ENCODE results near the gene PUSL1.

PUSL1 gene

DNA sequence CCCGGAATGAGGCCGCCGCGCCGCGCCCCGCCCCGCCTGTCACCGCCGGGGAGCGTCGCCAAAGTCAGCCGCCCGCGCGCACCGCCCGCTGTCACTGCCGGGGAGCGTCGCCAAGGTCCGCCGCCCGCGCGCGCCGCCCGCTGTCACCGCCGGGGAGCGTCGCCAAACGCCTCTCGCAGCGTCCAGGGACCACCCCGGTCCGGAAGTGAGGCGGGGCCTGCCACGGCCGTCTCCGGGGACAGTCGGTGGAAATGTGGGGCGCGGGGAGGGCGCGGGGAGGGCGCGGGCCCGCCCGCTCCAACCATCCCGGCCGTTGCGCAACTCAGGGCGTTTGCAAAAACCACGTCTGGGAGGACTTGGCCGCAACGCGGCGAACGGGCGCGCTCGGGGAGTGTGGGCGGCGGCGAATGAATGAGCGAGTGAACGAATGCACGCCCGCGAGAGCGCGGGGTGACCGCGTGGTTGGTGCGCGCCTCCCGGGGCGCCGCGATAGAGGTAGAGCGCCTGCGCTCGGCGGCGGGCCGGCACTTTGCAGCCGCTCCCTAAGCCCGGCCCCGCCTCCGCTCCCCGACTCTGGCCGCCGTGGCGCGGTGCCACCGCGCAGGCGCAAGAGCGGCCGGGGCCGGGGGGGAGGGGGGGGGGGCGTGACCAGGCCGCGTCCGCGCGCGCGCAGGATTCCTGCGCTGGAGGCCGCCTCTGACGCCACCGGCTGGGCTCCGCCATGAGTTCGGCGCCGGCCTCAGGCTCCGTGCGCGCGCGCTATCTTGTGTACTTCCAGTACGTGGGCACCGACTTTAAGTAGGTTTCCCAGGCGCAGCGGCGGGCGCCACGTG lies at the start of gene PUSL1, which contains the start of gene ACAP3:
Gene PUSL1, plus strand, starts transcription at position 675 of the 833 bp plus-strand sequence. Its CDS starts 47 bp downstream, at position 722.
Gene ACAP3, minus strand, starts transcription at position 8 of the 833 bp plus-strand sequence. CDS start 115 bp downstream, outside the sequence.
- no peaks in the 10 kb centered on the region for H3K27me3 ChIP-seq (ENCODE audit: control insufficient read depth in 1 of 2, insufficient read depth in 2 of 2, low read length in 2 of 2)
- H3K36me3 ChIP-seq (ENCODE audit: control insufficient read depth in 2 of 2, insufficient read depth in 2 of 2, low read length in 2 of 2), result peaks cover 10 to 13% of the 10 kb centered on the region in 2 donors
- H3K9ac ChIP-seq (ENCODE audit: low read length in 2 of 2), result peak within 1 kb of the TSS; percentile 68 to 73
- H3K27ac ChIP-seq (ENCODE audit: low read length), result peak within 1 kb of the TSS; percentile 77
- no peaks in the 10 kb centered on the region for H3K9me3 ChIP-seq (ENCODE audit: control insufficient read depth in 2 of 2, low read length in 2 of 2)
- peak within 1 kb of the TSS; percentile 75 to 83 for H3K4me3 ChIP-seq (ENCODE audit: low read length in 2 of 2)
- H3K4me1 ChIP-seq (ENCODE audit: control insufficient read depth, insufficient read depth, low read length), result peaks cover 57% of the 10 kb centered on the region

DNA sequence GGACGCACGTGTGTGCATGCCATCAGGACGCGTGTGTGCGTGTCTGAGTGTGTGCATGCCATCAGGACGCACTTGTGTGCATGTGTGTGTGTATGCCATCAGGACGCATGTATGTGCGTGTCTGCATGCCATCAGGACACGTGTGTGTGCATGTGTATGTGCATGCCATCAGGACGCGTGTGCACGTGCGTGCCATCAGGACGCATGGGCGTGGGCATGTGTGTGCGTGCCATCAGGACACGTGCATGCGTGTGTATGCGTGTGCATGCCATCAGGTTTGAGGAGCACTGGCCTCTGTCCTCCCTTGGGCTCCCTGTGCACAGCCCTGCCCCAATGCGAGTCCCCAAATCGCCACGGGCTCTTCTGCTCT lies 49.3 kb upstream of the PUSL1 start:
- no peaks in the 10 kb centered on the region for H3K27me3 ChIP-seq (ENCODE audit: control insufficient read depth in 1 of 2, insufficient read depth in 2 of 2, low read length in 2 of 2)
- H3K27ac ChIP-seq (ENCODE audit: low read length), result no peak overlapping the region
- H3K4me1 ChIP-seq (ENCODE audit: control insufficient read depth, insufficient read depth, low read length), result no peaks in the 10 kb centered on the region
- H3K4me3 ChIP-seq (ENCODE audit: low read length in 2 of 2), result no peak overlapping the region
- H3K9me3 ChIP-seq (ENCODE audit: control insufficient read depth in 2 of 2, low read length in 2 of 2), result no peaks in the 10 kb centered on the region
- peaks cover 41 to 44% of the 10 kb centered on the region in 2 donors for H3K36me3 ChIP-seq (ENCODE audit: control insufficient read depth in 2 of 2, insufficient read depth in 2 of 2, low read length in 2 of 2)
- no peak overlapping the region for H3K9ac ChIP-seq (ENCODE audit: low read length in 2 of 2)

DNA sequence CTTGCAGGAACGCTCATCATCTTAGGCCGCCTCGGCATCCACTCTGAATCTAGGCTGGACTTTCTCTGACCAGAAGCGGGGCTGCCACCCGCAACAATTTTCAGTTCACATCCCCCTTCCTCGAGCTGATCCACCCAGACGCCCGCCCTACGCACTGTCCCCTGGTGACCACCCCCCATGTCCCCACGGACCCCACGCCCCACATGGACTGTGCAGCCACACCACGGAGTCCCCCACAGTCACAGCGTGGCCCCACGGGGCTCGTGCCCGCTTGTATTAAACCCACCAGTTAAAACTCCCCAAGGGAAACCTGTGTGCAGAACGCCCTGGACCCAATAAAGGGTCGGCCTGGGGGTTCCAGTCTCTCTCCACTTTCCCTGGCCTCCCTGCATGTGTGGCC lies 48.9 kb upstream of the PUSL1 start:
- H3K27me3 ChIP-seq (ENCODE audit: control insufficient read depth in 1 of 2, insufficient read depth in 2 of 2, low read length in 2 of 2), result no peaks in the 10 kb centered on the region
- no peak overlapping the region for H3K9ac ChIP-seq (ENCODE audit: low read length in 2 of 2)
- peaks cover 44% of the 10 kb centered on the region in 2 donors for H3K36me3 ChIP-seq (ENCODE audit: control insufficient read depth in 2 of 2, insufficient read depth in 2 of 2, low read length in 2 of 2)
- no peak overlapping the region for H3K4me3 ChIP-seq (ENCODE audit: low read length in 2 of 2)
- H3K4me1 ChIP-seq (ENCODE audit: control insufficient read depth, insufficient read depth, low read length), result no peaks in the 10 kb centered on the region
- no peak overlapping the region for H3K27ac ChIP-seq (ENCODE audit: low read length)
- no peaks in the 10 kb centered on the region for H3K9me3 ChIP-seq (ENCODE audit: control insufficient read depth in 2 of 2, low read length in 2 of 2)

GRCh38 chr1:1259951-1260600 lies 48.3 kb upstream of the PUSL1 start:
- Histone ChIP-seq H3K27me3 (ENCODE audit: control insufficient read depth in 1 of 2, insufficient read depth in 2 of 2, low read length in 2 of 2) (no peaks in the 10 kb centered on the region), H3K27ac (ENCODE audit: low read length) (no peak overlapping the region), H3K4me1 (ENCODE audit: control insufficient read depth, insufficient read depth, low read length) (peaks cover 3% of the 10 kb centered on the region), H3K4me3 (ENCODE audit: low read length in 2 of 2) (no peak overlapping the region), H3K36me3 (ENCODE audit: control insufficient read depth in 2 of 2, insufficient read depth in 2 of 2, low read length in 2 of 2) (peaks cover 39 to 43% of the 10 kb centered on the region in 2 donors), H3K9ac (ENCODE audit: low read length in 2 of 2) (no peak overlapping the region), H3K9me3 (ENCODE audit: control insufficient read depth in 2 of 2, low read length in 2 of 2) (no peaks in the 10 kb centered on the region)

- Histone ChIP-seq H3K4me1 (ENCODE audit: control insufficient read depth, insufficient read depth, low read length) (peaks cover 7% of the 10 kb centered on the region), H3K27me3 (ENCODE audit: control insufficient read depth in 1 of 2, insufficient read depth in 2 of 2, low read length in 2 of 2) (no peaks in the 10 kb centered on the region), H3K9ac (ENCODE audit: low read length in 2 of 2) (no peak overlapping the region), H3K27ac (ENCODE audit: low read length) (no peak overlapping the region), H3K36me3 (ENCODE audit: control insufficient read depth in 2 of 2, insufficient read depth in 2 of 2, low read length in 2 of 2) (peaks cover 38 to 42% of the 10 kb centered on the region in 2 donors), H3K9me3 (ENCODE audit: control insufficient read depth in 2 of 2, low read length in 2 of 2) (no peaks in the 10 kb centered on the region), H3K4me3 (ENCODE audit: low read length in 2 of 2) (no peak overlapping the region)
Measured at GRCh38 chr1:1260843-1261560, 47.4 kb upstream of the PUSL1 start.

DNA sequence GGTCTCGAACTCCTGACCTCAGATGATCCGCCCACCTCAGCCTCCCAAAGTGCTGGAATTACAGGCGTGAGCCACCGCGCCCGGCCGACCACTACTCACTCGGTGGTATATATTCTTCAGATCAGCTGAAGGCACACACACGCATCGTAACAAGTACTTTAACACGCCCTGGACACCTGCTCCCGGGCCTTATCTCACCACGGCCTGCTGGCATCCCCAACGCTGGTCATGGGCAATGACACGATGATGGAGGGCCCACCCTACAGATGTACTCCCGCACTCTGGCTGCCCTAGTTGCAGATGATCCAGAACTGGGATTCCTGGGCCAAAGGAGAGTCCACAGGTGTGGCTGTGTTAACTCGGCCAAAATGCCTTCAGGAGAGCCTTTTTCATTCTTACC lies 46.3 kb upstream of the PUSL1 start:
- H3K4me1 ChIP-seq (ENCODE audit: control insufficient read depth, insufficient read depth, low read length), result peaks cover 7% of the 10 kb centered on the region
- no peaks in the 10 kb centered on the region for H3K27me3 ChIP-seq (ENCODE audit: control insufficient read depth in 1 of 2, insufficient read depth in 2 of 2, low read length in 2 of 2)
- no peak overlapping the region for H3K4me3 ChIP-seq (ENCODE audit: low read length in 2 of 2)
- no peak overlapping the region for H3K27ac ChIP-seq (ENCODE audit: low read length)
- no peak overlapping the region for H3K9ac ChIP-seq (ENCODE audit: low read length in 2 of 2)
- H3K9me3 ChIP-seq (ENCODE audit: control insufficient read depth in 2 of 2, low read length in 2 of 2), result no peaks in the 10 kb centered on the region
- H3K36me3 ChIP-seq (ENCODE audit: control insufficient read depth in 2 of 2, insufficient read depth in 2 of 2, low read length in 2 of 2), result peaks cover 41 to 43% of the 10 kb centered on the region in 2 donors

DNA sequence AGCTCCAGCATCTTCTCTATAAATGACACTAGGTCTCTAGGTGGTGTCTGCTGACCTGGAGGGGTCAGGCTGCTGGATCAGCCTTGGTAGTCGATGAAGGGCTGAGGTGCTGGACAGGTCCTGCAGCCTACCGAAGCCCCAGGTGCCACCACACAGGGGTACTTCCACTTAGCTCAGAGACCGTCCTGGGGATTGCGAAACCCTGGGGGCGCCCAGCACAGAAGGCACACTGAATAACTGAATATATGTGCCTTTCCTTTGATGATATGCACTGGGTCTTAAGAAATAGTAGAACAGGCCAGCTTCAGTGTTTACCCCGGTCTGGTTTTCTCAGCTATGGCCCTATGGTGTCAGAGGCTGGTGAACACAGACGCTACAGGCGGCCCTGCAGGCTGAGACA lies 45.6 kb upstream of the PUSL1 start:
- H3K4me1 ChIP-seq (ENCODE audit: control insufficient read depth, insufficient read depth, low read length), result peaks cover 7% of the 10 kb centered on the region
- H3K9me3 ChIP-seq (ENCODE audit: control insufficient read depth in 2 of 2, low read length in 2 of 2), result no peaks in the 10 kb centered on the region
- no peak overlapping the region for H3K4me3 ChIP-seq (ENCODE audit: low read length in 2 of 2)
- H3K27me3 ChIP-seq (ENCODE audit: control insufficient read depth in 1 of 2, insufficient read depth in 2 of 2, low read length in 2 of 2), result no peaks in the 10 kb centered on the region
- no peak overlapping the region for H3K27ac ChIP-seq (ENCODE audit: low read length)
- no peak overlapping the region for H3K9ac ChIP-seq (ENCODE audit: low read length in 2 of 2)
- H3K36me3 ChIP-seq (ENCODE audit: control insufficient read depth in 2 of 2, insufficient read depth in 2 of 2, low read length in 2 of 2), result peaks cover 44 to 49% of the 10 kb centered on the region in 2 donors

DNA sequence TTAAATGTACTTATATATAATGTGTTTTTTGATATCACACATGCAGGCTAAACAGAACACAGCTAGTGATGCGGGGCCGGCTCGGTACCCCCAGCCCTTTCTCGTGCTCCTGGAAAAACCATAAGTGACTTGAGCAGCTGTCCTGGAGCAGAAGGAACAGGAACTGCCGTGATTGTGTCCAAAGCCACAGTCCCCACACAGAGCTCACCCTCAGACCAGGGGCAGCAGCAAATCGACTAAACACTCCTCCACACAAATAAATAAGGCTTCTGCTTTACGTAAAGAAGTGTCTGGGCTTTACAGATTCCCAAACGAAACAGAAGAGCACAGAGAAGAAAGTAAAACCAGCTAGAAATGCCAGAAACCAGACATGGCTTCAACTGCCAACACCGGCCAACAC lies 44.4 kb upstream of the PUSL1 start:
- H3K4me3 ChIP-seq (ENCODE audit: low read length in 2 of 2), result no peak overlapping the region
- H3K4me1 ChIP-seq (ENCODE audit: control insufficient read depth, insufficient read depth, low read length), result peaks cover 7% of the 10 kb centered on the region
- no peaks in the 10 kb centered on the region for H3K27me3 ChIP-seq (ENCODE audit: control insufficient read depth in 1 of 2, insufficient read depth in 2 of 2, low read length in 2 of 2)
- H3K9ac ChIP-seq (ENCODE audit: low read length in 2 of 2), result no peak overlapping the region
- H3K27ac ChIP-seq (ENCODE audit: low read length), result no peak overlapping the region
- H3K36me3 ChIP-seq (ENCODE audit: control insufficient read depth in 2 of 2, insufficient read depth in 2 of 2, low read length in 2 of 2), result peaks cover 46% of the 10 kb centered on the region in 2 donors
- no peaks in the 10 kb centered on the region for H3K9me3 ChIP-seq (ENCODE audit: control insufficient read depth in 2 of 2, low read length in 2 of 2)

GRCh38 chr1:1264868-1265272 lies 43.5 kb upstream of the PUSL1 start:
- no peak overlapping the region for H3K27ac ChIP-seq (ENCODE audit: low read length)

DNA sequence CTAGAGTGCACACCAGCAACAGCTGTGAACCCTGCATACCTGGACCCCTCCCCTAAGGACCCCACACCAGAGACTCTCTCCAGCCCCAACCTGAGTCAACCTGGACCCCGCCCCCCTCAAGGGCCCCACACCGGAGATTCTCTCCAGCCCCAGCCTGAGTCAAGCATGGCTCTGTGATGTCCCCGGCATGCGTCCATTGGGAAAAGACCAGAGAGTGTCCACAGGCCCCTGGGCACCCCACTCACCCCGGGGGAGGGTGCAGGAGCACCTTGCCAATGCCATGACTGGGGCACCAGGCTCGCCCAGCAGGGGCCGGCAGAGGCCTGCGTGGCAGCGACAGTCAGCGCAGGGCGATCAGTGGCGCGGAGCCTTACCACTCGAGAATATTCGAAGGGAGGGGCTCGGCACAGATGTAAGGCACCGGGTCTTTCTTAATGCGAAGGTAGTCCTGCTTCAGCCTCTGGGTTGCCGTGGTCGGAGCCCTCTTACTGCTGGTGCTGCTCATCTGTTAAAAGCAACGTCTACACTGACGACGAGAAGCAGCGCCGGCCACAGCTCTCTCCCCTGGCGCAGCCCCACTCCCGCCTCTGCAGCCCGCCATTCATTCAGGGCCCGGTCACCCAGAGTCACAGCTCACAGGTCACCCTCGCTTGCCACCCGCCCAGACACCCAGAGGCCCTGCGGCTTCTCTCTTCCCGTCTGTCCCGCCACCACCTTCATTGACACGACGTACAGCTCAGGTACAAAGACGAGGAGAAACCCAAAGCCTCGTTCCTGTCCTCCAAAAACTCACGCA lies 40.7 kb upstream of the PUSL1 start:
- peaks cover 27 to 29% of the 10 kb centered on the region in 2 donors for H3K36me3 ChIP-seq (ENCODE audit: control insufficient read depth in 2 of 2, insufficient read depth in 2 of 2, low read length in 2 of 2)
- no peak overlapping the region for H3K27ac ChIP-seq (ENCODE audit: low read length)
- H3K4me3 ChIP-seq (ENCODE audit: low read length in 2 of 2), result no peak overlapping the region
- H3K4me1 ChIP-seq (ENCODE audit: control insufficient read depth, insufficient read depth, low read length), result peaks cover 36% of the 10 kb centered on the region
- H3K9ac ChIP-seq (ENCODE audit: low read length in 2 of 2), result no peak overlapping the region
- H3K27me3 ChIP-seq (ENCODE audit: control insufficient read depth in 1 of 2, insufficient read depth in 2 of 2, low read length in 2 of 2), result no peaks in the 10 kb centered on the region
- H3K9me3 ChIP-seq (ENCODE audit: control insufficient read depth in 2 of 2, low read length in 2 of 2), result no peaks in the 10 kb centered on the region

More at GRCh38 chr1:1264868-1265272, 43.5 kb upstream of the PUSL1 start:
- Histone ChIP-seq H3K9me3 (ENCODE audit: control insufficient read depth in 2 of 2, low read length in 2 of 2) (no peaks in the 10 kb centered on the region), H3K36me3 (ENCODE audit: control insufficient read depth in 2 of 2, insufficient read depth in 2 of 2, low read length in 2 of 2) (peaks cover 38 to 42% of the 10 kb centered on the region in 2 donors), H3K9ac (ENCODE audit: low read length in 2 of 2) (no peak overlapping the region), H3K27me3 (ENCODE audit: control insufficient read depth in 1 of 2, insufficient read depth in 2 of 2, low read length in 2 of 2) (no peaks in the 10 kb centered on the region), H3K4me3 (ENCODE audit: low read length in 2 of 2) (no peak overlapping the region), H3K4me1 (ENCODE audit: control insufficient read depth, insufficient read depth, low read length) (peaks cover 9% of the 10 kb centered on the region)
